T-helper 9 cell (primary cell): ENCODE results near the gene SH3PXD2A.
"Not testable (repeated sequence)": the region's sequence is repeated elsewhere in the genome, so short reads cannot be mapped to it uniquely, and the experiment has no call there.

Experiments used
- DNase-seq: peaks from one replicate; pipeline ENCODE4 v3.0.0-alpha.2; 2020

Gene SH3PXD2A

GRCh38 chr10:103616705-103617601 lies 238.4 kb downstream of the SH3PXD2A start:
- DNase-seq, result no peak

- no peak for DNase-seq
Observed at GRCh38 chr10:103614306-103615158, 240.8 kb downstream of the SH3PXD2A start.

- no peak for DNase-seq
Observed at GRCh38 chr10:103613616-103614015, 241.8 kb downstream of the SH3PXD2A start.

GRCh38 chr10:103612462-103613365 lies 242.7 kb downstream of the SH3PXD2A start:
- no peak for DNase-seq

GRCh38 chr10:103610921-103611511 lies 244.4 kb downstream of the SH3PXD2A start:
- DNase-seq, result no peak

GRCh38 chr10:103610083-103610472 lies 245.3 kb downstream of the SH3PXD2A start:
- no peak for DNase-seq

- no peak for DNase-seq
Observed at GRCh38 chr10:103609231-103610082, 245.9 kb downstream of the SH3PXD2A start.

GRCh38 chr10:103608056-103608455 lies 247.3 kb downstream of the SH3PXD2A start:
- DNase-seq, result not testable (repeated sequence)

- DNase-seq, result not testable (repeated sequence)
Observed at GRCh38 chr10:103607051-103607450, 248.3 kb downstream of the SH3PXD2A start.

GRCh38 chr10:103606097-103606438 lies 249.3 kb downstream of the SH3PXD2A start:
- DNase-seq, result not testable (repeated sequence)

- peak; percentile 41 for DNase-seq
Observed at GRCh38 chr10:103605359-103606096, 249.8 kb downstream of the SH3PXD2A start.

- no peak for DNase-seq
Observed at GRCh38 chr10:103603382-103603781, 252.0 kb downstream of the SH3PXD2A start.

GRCh38 chr10:103602852-103603155 lies 252.6 kb downstream of the SH3PXD2A start:
- no peak for DNase-seq

GRCh38 chr10:103602028-103602851 lies 253.1 kb downstream of the SH3PXD2A start:
- no peak for DNase-seq

GRCh38 chr10:103600956-103601569 lies 254.3 kb downstream of the SH3PXD2A start:
- no peak for DNase-seq

- DNase-seq, result no peak
Observed at GRCh38 chr10:103600325-103600724, 255.1 kb downstream of the SH3PXD2A start.

GRCh38 chr10:103599907-103600306 lies 255.5 kb downstream of the SH3PXD2A start:
- DNase-seq, result no peak

- no peak for DNase-seq
Observed at GRCh38 chr10:103599211-103599610, 256.2 kb downstream of the SH3PXD2A start.

- no peak for DNase-seq
Observed at GRCh38 chr10:103598654-103599115, 256.7 kb downstream of the SH3PXD2A start.
